ENCODE measurements around the gene FLRT2.

GRCh38 chr14:85556267-85556666 is 26.3 kb downstream of the FLRT2 start:
- TF ChIP-seq CTCF (IDR thresholded peaks at IDR 0.05) (no peak), TCF7L2 (IDR thresholded peaks at IDR 0.05; ENCODE audit: low read depth, low read length) (no peak), REST (IDR thresholded peaks at IDR 0.05; ENCODE audit: insufficient read depth in 1 of 2, low read depth in 2 of 2, low read length in 1 of 2) (no peak), POLR2AphosphoS5 (IDR thresholded peaks at IDR 0.05; ENCODE audit: low read depth, low read length) (no peak)
